Measurements from ENCODE around the gene NTSR1.
"Not testable (repeated sequence)": the region's sequence is repeated elsewhere in the genome, so short reads cannot be mapped to it uniquely, and the experiment has no call there.

NTSR1 gene

GRCh38 chr20:62671765-62672164, 36.9 kb upstream of the NTSR1 start:
- DNase-seq (ENCODE audit: insufficient read length, low spot score): no peak
- FAIRE-seq: no peak

- no peak for DNase-seq (ENCODE audit: insufficient read length, low spot score)
- FAIRE-seq: no peak
These were observed 34.3 kb upstream of the NTSR1 start for GRCh38 chr20:62674370-62674769.

GRCh38 chr20:62675156-62675876, 33.3 kb upstream of the NTSR1 start:
- no peak for DNase-seq (ENCODE audit: insufficient read length, low spot score)

GRCh38 chr20:62675877-62676260, 32.8 kb upstream of the NTSR1 start:
- DNase-seq (ENCODE audit: insufficient read length, low spot score) (no peak), FAIRE-seq (no peak)

More at GRCh38 chr20:62675156-62675876, 33.3 kb upstream of the NTSR1 start:
- no peak for FAIRE-seq

- FAIRE-seq: no peak
- DNase-seq (ENCODE audit: insufficient read length, low spot score): no peak
These were observed 31.7 kb upstream of the NTSR1 start for GRCh38 chr20:62676976-62677375.

GRCh38 chr20:62677678-62678077, 31.0 kb upstream of the NTSR1 start:
- no peak for FAIRE-seq
- DNase-seq (ENCODE audit: insufficient read length, low spot score): no peak

- FAIRE-seq (no peak), DNase-seq (ENCODE audit: insufficient read length, low spot score) (no peak)
These were observed 30.1 kb upstream of the NTSR1 start for GRCh38 chr20:62678553-62678952.

GRCh38 chr20:62679978-62680589, 28.6 kb upstream of the NTSR1 start:
- no peak for DNase-seq (ENCODE audit: insufficient read length, low spot score)
- FAIRE-seq: no peak

GRCh38 chr20:62682912-62683517, 25.6 kb upstream of the NTSR1 start:
- FAIRE-seq (no peak), DNase-seq (ENCODE audit: insufficient read length, low spot score) (no peak)

- not testable (repeated sequence) for DNase-seq (ENCODE audit: insufficient read length, low spot score); FAIRE-seq
These were observed 24.8 kb upstream of the NTSR1 start for GRCh38 chr20:62683660-62684322.

- DNase-seq (ENCODE audit: insufficient read length, low spot score): no peak
- FAIRE-seq: no peak
These were observed 23.7 kb upstream of the NTSR1 start for GRCh38 chr20:62684981-62685380.

- FAIRE-seq: no peak
- DNase-seq (ENCODE audit: insufficient read length, low spot score): no peak
These were observed 22.7 kb upstream of the NTSR1 start for GRCh38 chr20:62685781-62686555.

- FAIRE-seq (no peak), DNase-seq (ENCODE audit: insufficient read length, low spot score) (no peak)
These were observed 21.5 kb upstream of the NTSR1 start for GRCh38 chr20:62686869-62687830.

GRCh38 chr20:62688083-62688482, 20.6 kb upstream of the NTSR1 start:
- FAIRE-seq (no peak), DNase-seq (ENCODE audit: insufficient read length, low spot score) (no peak)

GRCh38 chr20:62688855-62689460, 19.7 kb upstream of the NTSR1 start:
- FAIRE-seq (no peak), DNase-seq (ENCODE audit: insufficient read length, low spot score) (no peak)

GRCh38 chr20:62689861-62690260, 18.8 kb upstream of the NTSR1 start:
- no peak for FAIRE-seq
- DNase-seq (ENCODE audit: insufficient read length, low spot score): no peak

- FAIRE-seq (no peak), DNase-seq (ENCODE audit: insufficient read length, low spot score) (no peak)
These were observed 18.3 kb upstream of the NTSR1 start for GRCh38 chr20:62690261-62690820.

- no peak for DNase-seq (ENCODE audit: insufficient read length, low spot score)
These were observed 17.1 kb upstream of the NTSR1 start for GRCh38 chr20:62691487-62691886.

GRCh38 chr20:62692176-62692575, 16.5 kb upstream of the NTSR1 start:
- FAIRE-seq (no peak), DNase-seq (ENCODE audit: insufficient read length, low spot score) (no peak)

More at GRCh38 chr20:62691487-62691886, 17.1 kb upstream of the NTSR1 start:
- FAIRE-seq: no peak

Measured in GM19239 (cell line).